ENCODE results near the gene UQCC2.

GRCh38 chr6:33699131-33699530 lies 12.4 kb downstream of the UQCC2 start:
- TF ChIP-seq CTCF (IDR thresholded peaks at IDR 0.05; ENCODE audit: low read length) (no peak), EZH2 (IDR thresholded peaks at IDR 0.05; ENCODE audit: borderline replicate concordance, low read length) (no peak)
